Uterus (tissue), 2 donors: ENCODE results near the gene NAV3.

Source experiments
- CTCF ChIP-seq, 4 experiments: fragments of 200-600 bp in 2 of 4; fragments of 450-650 bp in 2 of 4; sonication (generic) in 2 of 4; IDR thresholded peaks; one replicate each; pipeline ENCODE4 v1.5.1; 2016 to 2019; ENCODE audit warnings: antibody characterized with exemption in 4 of 4, mild to moderate bottlenecking in 2 of 4, moderate library complexity in 1 of 4
- POLR2A ChIP-seq, 2 donors: fragments of 450-650 bp; IDR thresholded peaks; one replicate each; pipeline ENCODE4 v1.6.1; 2016; ENCODE audit warnings: antibody characterized with exemption in 2 of 2, mild to moderate bottlenecking in 1 of 2, moderate library complexity in 1 of 2

GRCh38 chr12:78120306-78120705 lies 289.6 kb downstream of the NAV3 start:
- TF ChIP-seq CTCF (IDR thresholded peaks at IDR 0.05) (no peak), POLR2A (IDR thresholded peaks at IDR 0.05) (no peak)
